Endothelial cell of coronary artery (primary cell): ENCODE measurements around the gene KIZ. TPM values are rescaled to one million over a fixed set of nuclear protein-coding genes. Genes with fewer than 3 reads are reported as not detected.

Source experiments
- total RNA-seq: library from RNA; depleted of rRNA; stranded (reverse); fragments of >200 nt; gene quantifications from 2 replicates; pipeline ENCODE4 v1.2.3, GENCODE V29; 2014

KIZ gene
- 4.1 and 7.1 TPM in 2 replicates for total RNA-seq

DNA sequence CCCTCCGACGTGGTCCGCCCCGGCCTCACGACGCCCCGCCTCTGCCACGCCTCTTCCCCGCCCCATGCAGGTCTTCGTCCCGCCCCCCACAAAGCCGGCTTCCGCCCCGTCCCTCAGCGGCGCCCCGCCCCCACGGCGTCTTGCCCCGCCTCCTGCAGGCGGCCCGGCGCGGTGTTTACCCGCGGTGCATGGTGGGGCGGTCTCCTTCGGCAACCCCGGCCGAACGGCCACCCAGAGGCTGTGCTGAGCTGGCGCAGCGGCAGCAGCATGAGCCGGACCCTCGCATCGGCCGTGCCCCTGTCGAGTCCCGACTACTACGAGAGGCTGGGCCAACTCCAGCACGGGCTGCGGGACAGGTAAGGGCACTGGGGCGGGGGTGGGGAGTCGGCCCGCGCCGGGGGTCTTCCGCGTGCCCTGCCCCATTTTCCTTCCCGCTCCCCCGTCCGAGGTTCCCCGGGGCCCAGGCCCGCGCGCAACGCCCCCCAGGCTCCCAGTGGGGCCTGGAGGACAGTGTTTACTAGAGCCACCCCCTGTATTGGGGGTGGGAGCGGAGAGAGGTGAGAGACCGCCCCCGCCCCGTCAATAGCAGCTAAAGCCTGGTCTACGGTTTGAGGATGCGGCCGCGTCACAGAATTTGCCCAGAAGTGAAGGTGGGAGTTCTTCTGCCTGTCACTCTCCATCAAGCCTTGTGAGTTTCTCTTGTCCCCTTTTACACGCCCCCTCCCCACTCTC, at the start of gene KIZ:
TSS of gene KIZ (plus strand) at position 234 of the 732 bp plus-strand sequence. CDS start at position 268, 34 bp downstream.

GRCh38 chr20:21106171-21107017, 19.5 kb upstream of the KIZ start, which contains the start of gene LINC00237:
LINC00237 (minus strand) TSS chr20:21106358.

Other genes with a start within 250 kb of the KIZ start
- not detected in 2 replicates for gene LINC00237, start 19.7 kb upstream of the KIZ start, total RNA-seq
- 79.4 and 87.0 TPM in 2 replicates for gene XRN2, start 177.2 kb downstream of the KIZ start, total RNA-seq